Colonic mucosa (tissue), 4 donors: ENCODE data around the gene PLCH1. TPM values are rescaled to one million over a fixed set of nuclear protein-coding genes. Genes with fewer than 3 reads are reported as not detected.

Experiments used
- DNase-seq: peaks from one replicate; pipeline ENCODE4 v3.0.0-alpha.2; 2020
- H3K27ac ChIP-seq: fragments of 200-600 bp; one replicate; pipeline ENCODE4 v1.8.0; 2021
- H3K27me3 ChIP-seq: fragments of 200-600 bp; one replicate; pipeline ENCODE4 v1.8.0; 2021
- H3K36me3 ChIP-seq: fragments of 200-600 bp; one replicate; pipeline ENCODE4 v1.8.0; 2021
- H3K4me1 ChIP-seq: fragments of 200-600 bp; one replicate; pipeline ENCODE4 v1.8.0; 2021; ENCODE audit warnings: mild to moderate bottlenecking
- H3K4me3 ChIP-seq: fragments of 200-600 bp; one replicate; pipeline ENCODE4 v1.8.0; 2021
- H3K9ac ChIP-seq, 2 donors: one replicate each; pipeline ENCODE4 v1.7.0; 2013; ENCODE audit warnings: control low read depth in 2 of 2, low read depth in 2 of 2, low read length in 2 of 2
- H3K9me3 ChIP-seq: fragments of 200-600 bp; one replicate; pipeline ENCODE4 v1.8.0; 2021
- intact Hi-C: fragments of 100-400 bp; cut with DNase I; formaldehyde crosslinking; loops from one replicate; pipeline ENCODE4 v1.14.1; 2022
- total RNA-seq, 2 donors: library from RNA; stranded (reverse); fragmentation: NEBNext Ultra II Directional in 1 of 2; extraction: Animal tissue kit (Norgen Biotek cat#: 25700) in 1 of 2; gene quantifications; one replicate each; pipeline ENCODE4 v1.2.1, GENCODE V29; 2021
- TF ChIP-seq, protein P1 (sequence below): fragments of 200-600 bp; IDR thresholded peaks from one replicate; pipeline ENCODE4 v1.8.0; 2022; ENCODE audit warnings: antibody characterized with exemption, mild to moderate bottlenecking
- donor health status: healthy.
- donor health status: DM: no; HTN: no; CAD: no.
- donor health status: DM: no; HTN: no; CAD: no.

Gene PLCH1
- total RNA-seq, 2 donors from 2014 or later = 8.2 to 11.0 TPM

DNA sequence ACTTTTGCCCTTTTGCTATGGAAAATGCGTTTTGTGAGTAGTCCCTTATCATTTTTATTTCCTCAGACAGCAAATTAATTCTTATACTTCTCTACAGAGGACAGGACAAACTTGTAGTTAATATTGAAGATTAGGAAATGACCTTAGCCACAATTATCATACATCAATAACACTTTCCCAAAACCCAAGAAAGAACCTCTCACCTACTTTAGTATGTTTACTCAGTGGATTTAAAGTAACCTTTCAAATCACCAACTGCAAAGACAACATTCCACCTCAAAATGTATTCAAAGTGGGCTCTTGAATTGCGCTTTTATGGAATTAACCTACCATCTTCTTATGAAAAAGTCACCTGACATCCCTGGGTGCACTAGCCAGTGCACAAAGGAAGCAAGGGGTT, 107.3 kb downstream of the PLCH1 start:
- intact Hi-C loops = no loop called here
- no peak overlapping the region for H3K27ac ChIP-seq
- H3K4me1 ChIP-seq = no peaks in the 10 kb centered on the region
- DNase-seq = no peak
- no peak overlapping the region for H3K4me3 ChIP-seq
- TF ChIP-seq, protein P1, sequence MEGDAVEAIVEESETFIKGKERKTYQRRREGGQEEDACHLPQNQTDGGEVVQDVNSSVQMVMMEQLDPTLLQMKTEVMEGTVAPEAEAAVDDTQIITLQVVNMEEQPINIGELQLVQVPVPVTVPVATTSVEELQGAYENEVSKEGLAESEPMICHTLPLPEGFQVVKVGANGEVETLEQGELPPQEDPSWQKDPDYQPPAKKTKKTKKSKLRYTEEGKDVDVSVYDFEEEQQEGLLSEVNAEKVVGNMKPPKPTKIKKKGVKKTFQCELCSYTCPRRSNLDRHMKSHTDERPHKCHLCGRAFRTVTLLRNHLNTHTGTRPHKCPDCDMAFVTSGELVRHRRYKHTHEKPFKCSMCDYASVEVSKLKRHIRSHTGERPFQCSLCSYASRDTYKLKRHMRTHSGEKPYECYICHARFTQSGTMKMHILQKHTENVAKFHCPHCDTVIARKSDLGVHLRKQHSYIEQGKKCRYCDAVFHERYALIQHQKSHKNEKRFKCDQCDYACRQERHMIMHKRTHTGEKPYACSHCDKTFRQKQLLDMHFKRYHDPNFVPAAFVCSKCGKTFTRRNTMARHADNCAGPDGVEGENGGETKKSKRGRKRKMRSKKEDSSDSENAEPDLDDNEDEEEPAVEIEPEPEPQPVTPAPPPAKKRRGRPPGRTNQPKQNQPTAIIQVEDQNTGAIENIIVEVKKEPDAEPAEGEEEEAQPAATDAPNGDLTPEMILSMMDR = no peak
- H3K36me3 ChIP-seq = no peaks in the 10 kb centered on the region
- H3K27me3 ChIP-seq = no peaks in the 10 kb centered on the region
- H3K9me3 ChIP-seq = no peaks in the 10 kb centered on the region
- no peak overlapping the region for H3K9ac ChIP-seq

- Histone ChIP-seq H3K9me3 (no peaks in the 10 kb centered on the region), H3K4me3 (no peak overlapping the region), H3K27me3 (no peaks in the 10 kb centered on the region), H3K9ac (no peak overlapping the region), H3K4me1 (no peaks in the 10 kb centered on the region), H3K27ac (no peak overlapping the region), H3K36me3 (no peaks in the 10 kb centered on the region)
- TF ChIP-seq, protein P1 = no peak
- intact Hi-C loops = no loop called here
- no peak for DNase-seq
These were observed 109.8 kb downstream of the PLCH1 start for GRCh38 chr3:155635056-155635455.

- no peak overlapping the region for H3K9ac ChIP-seq
- no peak overlapping the region for H3K27ac ChIP-seq
- TF ChIP-seq, protein P1 = no peak
- no peak overlapping the region for H3K4me3 ChIP-seq
- no peaks in the 10 kb centered on the region for H3K36me3 ChIP-seq
- intact Hi-C loops = no loop called here
- no peaks in the 10 kb centered on the region for H3K27me3 ChIP-seq
- no peaks in the 10 kb centered on the region for H3K4me1 ChIP-seq
- no peak for DNase-seq
- H3K9me3 ChIP-seq = no peaks in the 10 kb centered on the region
These were observed 110.7 kb downstream of the PLCH1 start for GRCh38 chr3:155634121-155634719.

DNA sequence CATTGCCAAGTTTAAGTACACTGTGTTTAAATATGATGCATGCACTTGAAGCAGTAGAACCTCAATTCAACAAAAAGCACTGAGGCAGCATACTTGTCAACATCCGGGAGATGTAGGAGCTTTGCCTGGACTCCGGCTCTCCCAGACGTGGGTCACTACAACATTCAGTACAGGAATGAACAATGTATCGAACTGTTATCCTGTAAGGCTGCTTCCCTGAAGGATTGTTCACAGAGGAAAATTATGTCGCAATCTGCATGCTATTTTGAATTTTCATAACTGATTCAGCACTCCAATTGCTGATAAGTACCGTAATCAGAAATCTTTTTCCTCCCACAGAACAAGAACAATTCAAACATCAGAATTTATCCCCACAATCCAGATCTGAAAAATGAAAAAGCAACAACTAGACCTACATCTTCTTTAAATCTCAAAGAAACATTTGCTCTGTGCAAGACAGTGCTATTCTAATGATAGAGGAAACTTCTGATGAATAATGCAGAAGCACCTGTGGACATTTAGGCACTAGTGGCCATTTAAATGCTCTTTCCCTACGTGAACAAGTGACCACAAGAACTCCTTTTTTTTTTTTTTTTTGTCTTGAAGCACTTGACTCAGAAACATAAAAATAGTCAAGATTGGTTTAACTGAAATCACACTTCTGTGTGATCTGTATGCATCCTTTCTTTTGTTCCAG, 113.4 kb downstream of the PLCH1 start:
- no peak overlapping the region for H3K4me3 ChIP-seq
- H3K36me3 ChIP-seq = no peaks in the 10 kb centered on the region
- intact Hi-C loops = no loop called here
- no peak for DNase-seq
- H3K9me3 ChIP-seq = no peaks in the 10 kb centered on the region
- no peak overlapping the region for H3K27ac ChIP-seq
- H3K4me1 ChIP-seq = no peaks in the 10 kb centered on the region
- H3K9ac ChIP-seq = no peak overlapping the region
- TF ChIP-seq, protein P1 = no peak
- no peaks in the 10 kb centered on the region for H3K27me3 ChIP-seq

- Histone ChIP-seq H3K36me3 (no peaks in the 10 kb centered on the region), H3K27me3 (no peaks in the 10 kb centered on the region), H3K9ac (no peak overlapping the region), H3K4me3 (no peak overlapping the region), H3K9me3 (no peaks in the 10 kb centered on the region), H3K4me1 (no peaks in the 10 kb centered on the region), H3K27ac (no peak overlapping the region)
- intact Hi-C loops = no loop called here
- TF ChIP-seq, protein P1 = no peak
- no peak for DNase-seq
These were observed 115.3 kb downstream of the PLCH1 start for GRCh38 chr3:155629556-155629955.
